Measurements from ENCODE around the gene DYNLT4. TPM values are rescaled to one million over a fixed set of nuclear protein-coding genes. Genes with fewer than 3 reads are reported as not detected.
"Not testable (repeated sequence)": the region's sequence is repeated elsewhere in the genome, so short reads cannot be mapped to it uniquely, and the experiment has no call there.

DYNLT4 gene
- total RNA-seq, 5 donors from 2014 or later (not counting 1 experiment from before 2014, with no cell fraction given), result 0.36 to 4.3 (median 2.3) TPM; not detected in 1

DNA sequence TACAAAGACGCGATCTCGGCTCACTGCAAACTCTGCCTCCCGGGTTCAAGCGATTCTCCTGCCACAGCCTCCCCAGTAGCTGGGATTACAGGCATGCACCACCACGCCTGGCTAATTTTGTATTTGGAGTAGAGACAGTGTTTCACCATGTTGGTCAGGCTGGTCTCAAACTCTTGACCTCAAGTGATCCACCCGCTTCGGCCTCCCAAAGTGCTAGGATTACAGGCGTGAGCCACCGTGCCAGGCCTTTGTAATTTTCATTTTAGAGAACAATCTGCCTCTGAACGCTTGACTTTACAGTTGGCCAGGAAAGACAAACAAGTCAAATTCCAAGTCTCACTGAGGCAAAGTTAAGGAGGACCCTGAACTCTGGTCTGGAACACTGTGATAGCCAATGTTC lies 31.1 kb upstream of the DYNLT4 start:
- H3K9me3 ChIP-seq; H3K4me3 ChIP-seq (ENCODE audit: control insufficient read depth in 1 of 2, extremely low read depth in 1 of 2, low read length in 1 of 2); H3K9me3 Mint-ChIP-seq; H3K36me3 ChIP-seq (ENCODE audit: control insufficient read depth in 2 of 2, extremely low read depth in 1 of 2, insufficient read depth in 1 of 2, low read length in 1 of 2); DNase-seq; H3K36me3 Mint-ChIP-seq; ATAC-seq (replicated peaks in 1 of 4); H3K27ac Mint-ChIP-seq; POLR2A ChIA-PET; H3K4me3 Mint-ChIP-seq; H3K27ac ChIP-seq (ENCODE audit: low read length): not testable (repeated sequence)
- WGBS (ENCODE audit: insufficient coverage), result 99% methylated on average over 10 of the region's 11 CpGs
- Histone ChIP-seq H3K4me1 (ENCODE audit: control insufficient read depth in 1 of 2, extremely low read depth in 1 of 2, insufficient read depth in 2 of 2, low read length in 2 of 2) (peaks cover 0 to 17% of the 10 kb centered on the region in 2 experiments), H3K27me3 (replicated peaks in 1 of 2; ENCODE audit: control insufficient read depth in 2 of 2, extremely low read depth in 1 of 2, insufficient read depth in 2 of 2, low read length in 1 of 2) (peaks cover 0 to 39% of the 10 kb centered on the region in 2 experiments)
- Mint-ChIP-seq H3K4me1 (peaks cover 14 to 16% (median 14%) of the 10 kb centered on the region in 3 donors), H3K27me3 (peaks cover 10 to 23% of the 10 kb centered on the region in 2 donors)
- CTCF ChIA-PET, result interaction anchor here in 1 of 2 donors (0.5 to 0.7 kb wide), 2 partner anchors 35 to 1034 kb away, joined by 4 read pairs; no protein-coding TSS in a partner anchor

DNA sequence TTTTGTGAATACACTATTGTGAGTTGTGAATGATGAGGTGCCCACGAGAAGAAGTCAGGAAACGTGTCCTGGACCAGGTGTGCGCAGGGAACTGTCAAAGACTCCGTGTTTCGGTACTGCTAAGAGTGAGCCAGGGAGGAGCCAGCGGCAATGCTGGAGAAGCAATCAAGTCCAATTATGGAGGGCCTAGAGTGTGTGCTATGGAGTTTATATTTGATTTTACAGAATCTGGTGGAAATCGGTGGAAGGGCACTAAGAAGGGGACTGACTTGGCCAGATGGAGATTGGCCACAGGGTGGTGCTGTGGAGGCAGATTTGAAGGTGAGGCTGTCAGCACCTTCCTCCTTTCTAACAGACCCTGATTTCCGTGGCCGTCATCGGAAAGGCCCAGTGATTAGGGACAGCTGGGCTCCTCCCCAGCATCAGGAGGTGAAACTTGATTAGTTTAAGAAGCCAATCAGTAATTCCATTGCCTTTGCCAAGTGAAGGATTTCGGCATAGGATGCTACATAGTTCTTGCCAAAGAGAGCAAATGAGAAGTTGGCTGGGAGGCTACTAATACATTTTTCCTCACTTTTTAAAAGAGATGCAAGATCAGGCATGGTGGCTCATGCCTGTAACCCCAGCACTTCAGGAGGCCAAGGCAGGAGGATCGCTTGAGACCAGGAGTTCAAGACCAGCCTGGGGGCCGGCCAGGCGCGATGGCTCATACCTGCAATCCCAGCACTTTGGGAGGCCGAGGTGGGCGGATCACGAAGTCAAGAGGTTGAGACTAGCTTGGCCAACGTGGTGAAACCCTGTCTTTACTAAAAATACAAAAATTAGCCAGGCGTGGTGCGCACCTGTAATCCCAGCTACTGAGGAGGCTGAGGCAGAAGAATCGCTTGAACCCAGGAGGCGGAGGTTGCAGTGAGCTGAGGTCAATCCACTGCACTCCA lies 28.9 kb upstream of the DYNLT4 start:
- Mint-ChIP-seq H3K36me3 (no peaks in the 10 kb centered on the region), H3K9me3 (no peaks in the 10 kb centered on the region), H3K27ac (peak overlapping the region in 1 of 2 donors; percentile 58), H3K27me3 (peaks cover under 1 to 6% of the 10 kb centered on the region in 2 donors), H3K4me1 (peaks cover 8 to 10% (median 8%) of the 10 kb centered on the region in 3 donors), H3K4me3 (peak overlapping the region in 1 of 3 donors; percentile 2)
- Histone ChIP-seq H3K9me3 (no peaks in the 10 kb centered on the region), H3K4me3 (ENCODE audit: control insufficient read depth in 1 of 2, extremely low read depth in 1 of 2, low read length in 1 of 2) (no peak overlapping the region), H3K27ac (ENCODE audit: low read length) (no peak overlapping the region), H3K36me3 (ENCODE audit: control insufficient read depth in 2 of 2, extremely low read depth in 1 of 2, insufficient read depth in 1 of 2, low read length in 1 of 2) (no peaks in the 10 kb centered on the region), H3K4me1 (ENCODE audit: control insufficient read depth in 1 of 2, extremely low read depth in 1 of 2, insufficient read depth in 2 of 2, low read length in 2 of 2) (peaks cover 0 to 8% of the 10 kb centered on the region in 2 experiments), H3K27me3 (replicated peaks in 1 of 2; ENCODE audit: control insufficient read depth in 2 of 2, extremely low read depth in 1 of 2, insufficient read depth in 2 of 2, low read length in 1 of 2) (peaks cover 0 to 22% of the 10 kb centered on the region in 2 experiments)
- DNase-seq, result peak; percentile 60 to 89 (median 81)
- WGBS (ENCODE audit: insufficient coverage), result 94% methylated on average over 17 of the region's 23 CpGs
- ChIA-PET CTCF (interaction anchor here (0.6 to 1.5 kb wide), 4 partner anchors 46 to 467 kb away, joined by 3 to 4 read pairs (median 3); no protein-coding TSS in a partner anchor), POLR2A (no interaction called here)
- peak; percentile 89 to 96 (median 95) for ATAC-seq (replicated peaks in 1 of 4)

DNA sequence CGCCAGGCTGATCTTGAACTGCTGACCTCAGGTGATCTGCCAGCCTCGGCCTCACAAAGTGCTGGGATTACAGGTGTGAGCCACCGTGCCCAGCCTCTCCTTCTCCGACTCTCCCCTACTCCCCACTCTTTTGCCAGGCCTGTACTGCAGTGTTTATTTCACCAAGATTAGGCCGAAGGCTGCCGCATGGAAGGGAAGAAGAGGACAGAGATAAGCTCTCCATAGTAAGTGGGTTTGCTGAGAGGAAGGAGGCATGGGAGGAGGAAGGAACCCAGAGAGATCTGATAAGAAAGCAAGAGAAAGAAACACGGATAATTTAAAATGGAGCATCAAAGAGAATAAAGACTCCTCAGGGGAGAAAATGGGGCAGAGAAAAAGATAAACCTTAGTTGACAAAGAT lies 27.2 kb upstream of the DYNLT4 start:
- Histone ChIP-seq H3K4me3 (ENCODE audit: control insufficient read depth in 1 of 2, extremely low read depth in 1 of 2, low read length in 1 of 2) (no peak overlapping the region), H3K27me3 (replicated peaks in 1 of 2; ENCODE audit: control insufficient read depth in 2 of 2, extremely low read depth in 1 of 2, insufficient read depth in 2 of 2, low read length in 1 of 2) (peaks cover 0 to 7% of the 10 kb centered on the region in 2 experiments), H3K36me3 (ENCODE audit: control insufficient read depth in 2 of 2, extremely low read depth in 1 of 2, insufficient read depth in 1 of 2, low read length in 1 of 2) (no peaks in the 10 kb centered on the region), H3K9me3 (no peaks in the 10 kb centered on the region), H3K4me1 (ENCODE audit: control insufficient read depth in 1 of 2, extremely low read depth in 1 of 2, insufficient read depth in 2 of 2, low read length in 2 of 2) (peaks cover 0 to 8% of the 10 kb centered on the region in 2 experiments), H3K27ac (ENCODE audit: low read length) (no peak overlapping the region)
- ChIA-PET CTCF (interaction anchor here (0.7 to 1.1 kb wide), 2 partner anchors 103 to 1142 kb away, joined by 3 read pairs; no protein-coding TSS in a partner anchor), POLR2A (no interaction called here)
- WGBS (ENCODE audit: insufficient coverage), result 86% methylated on average over 2 of the region's 7 CpGs
- no peak for DNase-seq
- ATAC-seq (replicated peaks in 1 of 4), result no peak
- H3K4me3 Mint-ChIP-seq, result no peak overlapping the region
- no peaks in the 10 kb centered on the region for H3K36me3 Mint-ChIP-seq
- H3K27ac Mint-ChIP-seq, result no peak overlapping the region
- H3K9me3 Mint-ChIP-seq, result no peaks in the 10 kb centered on the region
- H3K4me1 Mint-ChIP-seq, result peaks cover 8 to 10% (median 8%) of the 10 kb centered on the region in 3 donors
- H3K27me3 Mint-ChIP-seq, result peaks cover 0 to under 1% of the 10 kb centered on the region in 2 donors

DNA sequence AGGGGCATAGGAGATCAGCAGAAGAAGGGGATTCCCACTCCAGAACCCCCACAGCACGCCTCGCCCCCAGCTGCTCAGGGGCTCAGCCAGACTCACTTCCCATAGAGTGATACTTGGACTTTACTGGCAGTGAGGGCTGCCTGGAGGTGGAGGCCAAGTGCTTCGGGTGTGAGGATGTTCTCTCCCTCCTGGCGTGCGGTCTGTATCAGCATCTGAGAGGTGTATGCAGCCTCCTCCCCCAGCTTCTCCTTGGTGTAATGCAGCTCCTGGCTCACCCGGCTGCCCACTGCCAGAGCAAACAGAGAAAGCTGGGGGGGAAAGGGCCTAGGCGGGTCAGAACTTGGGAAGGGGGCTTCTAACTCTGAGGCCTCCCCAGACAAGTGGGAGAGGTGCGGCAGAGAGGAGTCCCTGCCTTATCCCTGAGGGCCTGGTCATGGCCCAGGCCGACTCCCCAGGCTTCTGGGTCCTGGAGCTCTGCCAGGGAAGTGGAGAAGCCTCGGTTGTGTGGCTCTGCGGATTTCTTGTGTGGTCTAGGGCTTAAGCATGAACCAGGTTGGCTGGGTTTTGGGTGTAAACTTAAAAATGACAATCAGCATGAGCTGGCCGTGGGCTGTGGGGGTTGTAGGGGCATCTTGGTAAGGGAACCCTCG lies 25.0 kb upstream of the DYNLT4 start:
- POLR2A ChIA-PET, result no interaction called here
- Histone ChIP-seq H3K27me3 (replicated peaks in 1 of 2; ENCODE audit: control insufficient read depth in 2 of 2, extremely low read depth in 1 of 2, insufficient read depth in 2 of 2, low read length in 1 of 2) (peaks cover 0 to 7% of the 10 kb centered on the region in 2 experiments), H3K4me1 (ENCODE audit: control insufficient read depth in 1 of 2, extremely low read depth in 1 of 2, insufficient read depth in 2 of 2, low read length in 2 of 2) (peaks cover 0 to 8% of the 10 kb centered on the region in 2 experiments), H3K36me3 (ENCODE audit: control insufficient read depth in 2 of 2, extremely low read depth in 1 of 2, insufficient read depth in 1 of 2, low read length in 1 of 2) (no peaks in the 10 kb centered on the region), H3K4me3 (ENCODE audit: control insufficient read depth in 1 of 2, extremely low read depth in 1 of 2, low read length in 1 of 2) (no peak overlapping the region), H3K9me3 (no peaks in the 10 kb centered on the region), H3K27ac (ENCODE audit: low read length) (no peak overlapping the region)
- DNase-seq (no peak), ATAC-seq (replicated peaks in 1 of 4) (no peak)
- Mint-ChIP-seq H3K27ac (no peak overlapping the region), H3K4me1 (peaks cover 8 to 10% (median 8%) of the 10 kb centered on the region in 3 donors), H3K36me3 (no peaks in the 10 kb centered on the region), H3K4me3 (no peak overlapping the region), H3K27me3 (no peaks in the 10 kb centered on the region), H3K9me3 (no peaks in the 10 kb centered on the region)
- CTCF ChIA-PET, result interaction anchor here in 1 of 2 donors (0.6 kb wide), 1 partner anchor 111 kb away, joined by 3 read pairs; no protein-coding TSS in a partner anchor
- WGBS (ENCODE audit: insufficient coverage), result 81% methylated on average over 7 of the region's 13 CpGs

DNA sequence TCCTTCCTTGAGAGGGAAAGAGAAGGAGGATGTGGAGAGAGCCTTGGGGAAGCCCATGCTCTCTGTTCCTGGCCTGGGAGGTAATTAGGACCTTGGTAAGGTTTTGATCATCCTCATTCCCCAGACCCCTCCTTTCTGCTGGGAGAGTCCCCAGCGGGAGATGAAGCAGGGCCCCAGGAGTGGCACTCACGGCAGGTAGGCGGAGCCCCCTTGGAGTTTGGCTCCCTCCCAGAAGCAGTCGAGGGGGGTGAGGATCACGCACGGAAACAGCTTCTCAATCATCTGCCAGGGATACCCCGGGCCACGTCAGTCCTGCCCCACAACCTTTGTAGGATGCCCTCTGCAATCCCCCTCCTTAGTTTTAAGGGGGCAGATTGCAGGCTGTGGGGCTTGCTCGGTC lies 24.4 kb upstream of the DYNLT4 start:
- Histone ChIP-seq H3K4me3 (ENCODE audit: control insufficient read depth in 1 of 2, extremely low read depth in 1 of 2, low read length in 1 of 2) (no peak overlapping the region), H3K27ac (ENCODE audit: low read length) (no peak overlapping the region), H3K4me1 (ENCODE audit: control insufficient read depth in 1 of 2, extremely low read depth in 1 of 2, insufficient read depth in 2 of 2, low read length in 2 of 2) (peaks cover 0 to 8% of the 10 kb centered on the region in 2 experiments), H3K27me3 (replicated peaks in 1 of 2; ENCODE audit: control insufficient read depth in 2 of 2, extremely low read depth in 1 of 2, insufficient read depth in 2 of 2, low read length in 1 of 2) (peaks cover 0 to 12% of the 10 kb centered on the region in 2 experiments), H3K36me3 (ENCODE audit: control insufficient read depth in 2 of 2, extremely low read depth in 1 of 2, insufficient read depth in 1 of 2, low read length in 1 of 2) (no peaks in the 10 kb centered on the region), H3K9me3 (no peaks in the 10 kb centered on the region)
- ChIA-PET CTCF (interaction anchor here in 1 of 2 donors (0.6 kb wide), 1 partner anchor 112 kb away, joined by 3 read pairs; no protein-coding TSS in a partner anchor), POLR2A (no interaction called here)
- Mint-ChIP-seq H3K36me3 (no peaks in the 10 kb centered on the region), H3K27me3 (no peaks in the 10 kb centered on the region), H3K9me3 (no peaks in the 10 kb centered on the region), H3K4me1 (peaks cover 8% of the 10 kb centered on the region in 3 donors), H3K27ac (no peak overlapping the region), H3K4me3 (no peak overlapping the region)
- WGBS (ENCODE audit: insufficient coverage), result 73% methylated on average over 8 of the region's 9 CpGs
- DNase-seq (no peak), ATAC-seq (replicated peaks in 1 of 4) (no peak)

DNA sequence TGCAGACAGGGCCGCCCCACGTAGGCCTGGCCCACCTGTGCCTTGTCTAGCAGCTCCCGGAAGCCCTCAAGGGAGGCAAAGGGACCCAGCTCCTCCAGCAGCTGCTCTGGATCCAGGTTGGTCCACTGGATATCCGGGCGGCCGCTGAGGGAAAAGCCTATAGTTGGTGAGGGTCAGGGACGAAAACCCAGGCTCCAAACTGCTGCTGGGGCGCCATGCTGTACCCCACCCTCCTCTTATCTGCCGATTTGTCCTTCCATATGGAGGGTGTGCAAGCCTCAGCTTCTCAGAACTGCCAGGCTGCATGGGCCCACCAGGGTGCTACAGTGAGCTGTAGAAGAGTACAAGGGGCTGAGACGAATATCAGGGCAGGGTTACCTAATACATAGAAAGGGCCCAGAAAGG lies 23.8 kb upstream of the DYNLT4 start:
- 100% methylated on average over 5 of the region's 10 CpGs for WGBS (ENCODE audit: insufficient coverage)
- H3K4me1 ChIP-seq (ENCODE audit: control insufficient read depth in 1 of 2, extremely low read depth in 1 of 2, insufficient read depth in 2 of 2, low read length in 2 of 2), result peaks cover 0 to 4% of the 10 kb centered on the region in 2 experiments
- peaks cover 5% of the 10 kb centered on the region in 3 donors for H3K4me1 Mint-ChIP-seq
- H3K27me3 Mint-ChIP-seq, result no peaks in the 10 kb centered on the region
- DNase-seq (no peak), ATAC-seq (replicated peaks in 1 of 4) (no peak)
- no peaks in the 10 kb centered on the region for H3K36me3 ChIP-seq (ENCODE audit: control insufficient read depth in 2 of 2, extremely low read depth in 1 of 2, insufficient read depth in 1 of 2, low read length in 1 of 2)
- H3K9me3 ChIP-seq, result no peaks in the 10 kb centered on the region
- CTCF ChIA-PET, result no interaction called here
- no peak overlapping the region for H3K27ac ChIP-seq (ENCODE audit: low read length)
- POLR2A ChIA-PET, result no interaction called here
- no peak overlapping the region for H3K4me3 Mint-ChIP-seq
- H3K4me3 ChIP-seq (ENCODE audit: control insufficient read depth in 1 of 2, extremely low read depth in 1 of 2, low read length in 1 of 2), result no peak overlapping the region
- no peaks in the 10 kb centered on the region for H3K36me3 Mint-ChIP-seq
- H3K9me3 Mint-ChIP-seq, result no peaks in the 10 kb centered on the region
- peaks cover 0 to 12% of the 10 kb centered on the region in 2 experiments for H3K27me3 ChIP-seq (replicated peaks in 1 of 2; ENCODE audit: control insufficient read depth in 2 of 2, extremely low read depth in 1 of 2, insufficient read depth in 2 of 2, low read length in 1 of 2)
- H3K27ac Mint-ChIP-seq, result no peak overlapping the region
